ENCODE data around the gene QRFP.
"Not testable (repeated sequence)": the region's sequence is repeated elsewhere in the genome, so short reads cannot be mapped to it uniquely, and the experiment has no call there.

QRFP gene

DNA sequence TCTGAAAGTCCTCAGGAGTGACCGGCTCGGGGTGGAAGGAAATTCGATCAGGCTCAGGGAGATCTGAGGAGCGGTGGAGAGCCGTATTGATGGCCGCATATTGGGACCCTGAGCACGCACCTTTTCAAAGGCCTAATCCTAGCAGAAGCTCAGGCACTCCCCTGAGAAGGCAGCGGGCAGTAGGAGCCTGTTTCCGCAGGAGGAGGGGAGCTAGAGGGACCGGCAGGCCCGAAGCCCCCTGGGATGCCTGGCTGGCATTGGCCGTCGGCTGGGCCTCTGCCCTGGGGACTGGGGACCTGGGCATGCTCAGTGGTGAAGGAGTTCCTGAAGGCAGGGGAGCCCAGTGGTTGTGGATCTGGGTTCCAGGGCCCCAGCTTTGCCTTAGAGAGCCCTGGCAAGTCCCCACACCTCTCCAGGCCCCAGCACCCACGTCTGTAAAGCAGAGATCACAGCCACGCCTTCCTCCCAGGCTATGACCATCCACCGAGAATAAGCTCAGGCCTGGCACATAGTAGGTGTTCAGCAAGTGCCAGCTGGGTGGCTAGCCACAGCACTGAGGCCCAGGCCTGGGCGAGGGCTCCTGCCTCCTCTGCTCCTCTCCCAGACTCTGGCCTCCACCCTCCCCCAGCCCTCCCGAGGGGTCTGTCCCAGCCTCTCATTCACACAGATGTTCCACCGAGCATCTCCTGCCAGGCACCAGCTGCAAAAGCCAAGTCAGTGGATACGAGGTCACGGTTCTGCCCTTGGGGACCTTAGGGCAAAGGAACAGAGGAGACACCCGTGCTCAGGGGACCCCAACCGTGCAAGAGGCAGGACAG, 17.2 kb upstream of the QRFP start:
- TF ChIP-seq, protein P1, sequence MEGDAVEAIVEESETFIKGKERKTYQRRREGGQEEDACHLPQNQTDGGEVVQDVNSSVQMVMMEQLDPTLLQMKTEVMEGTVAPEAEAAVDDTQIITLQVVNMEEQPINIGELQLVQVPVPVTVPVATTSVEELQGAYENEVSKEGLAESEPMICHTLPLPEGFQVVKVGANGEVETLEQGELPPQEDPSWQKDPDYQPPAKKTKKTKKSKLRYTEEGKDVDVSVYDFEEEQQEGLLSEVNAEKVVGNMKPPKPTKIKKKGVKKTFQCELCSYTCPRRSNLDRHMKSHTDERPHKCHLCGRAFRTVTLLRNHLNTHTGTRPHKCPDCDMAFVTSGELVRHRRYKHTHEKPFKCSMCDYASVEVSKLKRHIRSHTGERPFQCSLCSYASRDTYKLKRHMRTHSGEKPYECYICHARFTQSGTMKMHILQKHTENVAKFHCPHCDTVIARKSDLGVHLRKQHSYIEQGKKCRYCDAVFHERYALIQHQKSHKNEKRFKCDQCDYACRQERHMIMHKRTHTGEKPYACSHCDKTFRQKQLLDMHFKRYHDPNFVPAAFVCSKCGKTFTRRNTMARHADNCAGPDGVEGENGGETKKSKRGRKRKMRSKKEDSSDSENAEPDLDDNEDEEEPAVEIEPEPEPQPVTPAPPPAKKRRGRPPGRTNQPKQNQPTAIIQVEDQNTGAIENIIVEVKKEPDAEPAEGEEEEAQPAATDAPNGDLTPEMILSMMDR (IDR thresholded peaks at IDR 0.05; ENCODE audit: control insufficient read depth, insufficient read depth, low read depth, low read length, missing control alignments), result no peak
- H3K4me3 ChIP-seq (ENCODE audit: control insufficient read depth, low read depth, low read length), result no peak overlapping the region
- DNase-seq (ENCODE audit: low read depth), result no peak

- no peak overlapping the region for H3K4me3 ChIP-seq (ENCODE audit: control insufficient read depth, low read depth, low read length)
- TF ChIP-seq, protein P1 (IDR thresholded peaks at IDR 0.05; ENCODE audit: control insufficient read depth, insufficient read depth, low read depth, low read length, missing control alignments), result no peak
- peak; percentile 21 for DNase-seq (ENCODE audit: low read depth)
Observed at GRCh38 chr9:130912932-130913598, 16.5 kb upstream of the QRFP start.

DNA sequence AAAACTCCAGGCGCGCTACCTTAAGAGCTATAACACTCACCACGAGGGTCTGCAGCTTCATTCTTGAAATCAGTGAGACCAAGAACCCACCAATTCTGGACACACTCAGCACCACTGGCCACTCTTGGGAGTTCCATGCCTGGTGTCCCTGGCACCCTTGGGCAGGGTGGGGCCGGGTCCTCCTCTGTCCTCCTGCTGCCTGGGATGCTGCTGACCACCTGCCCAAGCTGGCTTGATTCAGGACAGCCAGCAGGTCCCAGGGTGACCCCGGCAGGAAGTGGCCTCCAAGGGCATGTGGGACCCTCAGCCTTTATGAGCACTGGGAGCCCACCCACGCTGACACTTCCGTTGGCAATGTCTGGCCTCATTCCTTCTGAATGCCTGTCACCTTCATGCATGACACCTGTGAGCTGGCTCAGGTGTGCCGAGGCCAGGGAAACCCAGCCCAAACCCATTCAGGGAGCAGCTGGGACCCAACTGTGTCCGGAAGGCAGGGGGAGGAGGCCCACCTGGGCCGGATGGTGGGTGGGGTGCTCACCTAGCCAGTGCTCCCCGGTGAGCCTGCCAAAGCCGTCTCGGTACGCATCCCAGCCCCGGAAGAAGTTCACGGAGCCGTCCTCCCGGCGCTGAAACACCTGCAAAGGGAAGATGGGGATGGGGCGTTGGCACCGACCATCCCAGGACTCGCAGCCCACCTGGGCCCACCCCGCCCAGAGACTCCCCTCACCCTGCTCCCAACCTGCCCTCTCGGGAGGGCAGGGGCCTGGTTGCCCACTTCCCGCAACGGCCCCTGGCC, 14.8 kb upstream of the QRFP start:
- no peak overlapping the region for H3K4me3 ChIP-seq (ENCODE audit: control insufficient read depth, low read depth, low read length)
- no peak for DNase-seq (ENCODE audit: low read depth)
- TF ChIP-seq, protein P1 (IDR thresholded peaks at IDR 0.05; ENCODE audit: control insufficient read depth, insufficient read depth, low read depth, low read length, missing control alignments), result no peak

- not testable (repeated sequence) for DNase-seq (ENCODE audit: low read depth); H3K4me3 ChIP-seq (ENCODE audit: control insufficient read depth, low read depth, low read length)
Observed at GRCh38 chr9:130910670-130911069, 14.1 kb upstream of the QRFP start.

DNA sequence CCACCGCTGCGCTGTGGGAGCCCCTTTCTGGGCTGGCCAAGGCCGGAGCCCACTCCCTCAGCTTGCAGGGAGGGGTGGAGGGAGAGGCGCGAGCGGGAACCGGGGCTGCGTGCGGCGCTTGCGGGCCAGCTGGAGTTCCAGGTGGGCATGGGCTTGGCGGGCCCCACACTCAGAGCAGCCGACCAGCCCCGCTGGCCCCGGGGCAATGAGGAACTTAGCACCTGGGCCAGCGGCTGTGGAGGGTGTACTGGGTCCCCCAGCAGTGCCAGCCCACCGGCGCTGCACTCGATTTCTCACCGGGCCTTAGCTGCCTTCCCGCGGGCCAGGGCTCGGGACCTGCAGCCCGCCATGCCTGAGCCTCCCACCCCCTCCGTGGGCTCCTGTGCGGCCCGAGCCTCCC, 13.4 kb upstream of the QRFP start:
- not testable (repeated sequence) for DNase-seq (ENCODE audit: low read depth); H3K4me3 ChIP-seq (ENCODE audit: control insufficient read depth, low read depth, low read length)

- no peak for DNase-seq (ENCODE audit: low read depth)
- H3K4me3 ChIP-seq (ENCODE audit: control insufficient read depth, low read depth, low read length), result no peak overlapping the region
- TF ChIP-seq, protein P1 (IDR thresholded peaks at IDR 0.05; ENCODE audit: control insufficient read depth, insufficient read depth, low read depth, low read length, missing control alignments), result no peak
Observed at GRCh38 chr9:130908878-130909355, 12.3 kb upstream of the QRFP start.

- DNase-seq (ENCODE audit: low read depth), result no peak
- TF ChIP-seq, protein P1 (IDR thresholded peaks at IDR 0.05; ENCODE audit: control insufficient read depth, insufficient read depth, low read depth, low read length, missing control alignments), result no peak
- H3K4me3 ChIP-seq (ENCODE audit: control insufficient read depth, low read depth, low read length), result no peak overlapping the region
Observed at GRCh38 chr9:130908146-130908877, 11.7 kb upstream of the QRFP start.

Measured in AG09309 (cell line).